ENCODE results near the gene GATAD2B. TPM values are rescaled to one million over a fixed set of nuclear protein-coding genes. Genes with fewer than 3 reads are reported as not detected.
"Not testable (repeated sequence)": the region's sequence is repeated elsewhere in the genome, so short reads cannot be mapped to it uniquely, and the experiment has no call there.

The GATAD2B gene
- polyA plus RNA-seq, 4 donors: 27.2 to 31.5 (median 28.9) TPM

GRCh38 chr1:153769221-153769620 lies 153.6 kb downstream of the GATAD2B start:
- DNase-seq (ENCODE audit: low read depth in 4 of 4, low spot score in 3 of 4): no peak

- DNase-seq (ENCODE audit: low read depth in 4 of 4, low spot score in 3 of 4): no peak
Observed at GRCh38 chr1:153768316-153769181, 154.2 kb downstream of the GATAD2B start.

GRCh38 chr1:153767519-153767918 lies 155.3 kb downstream of the GATAD2B start:
- no peak for DNase-seq (ENCODE audit: low read depth in 4 of 4, low spot score in 3 of 4)

- DNase-seq (ENCODE audit: low read depth in 4 of 4, low spot score in 3 of 4): not testable (repeated sequence)
Observed at GRCh38 chr1:153766663-153767062, 156.1 kb downstream of the GATAD2B start.

- DNase-seq (ENCODE audit: low read depth in 4 of 4, low spot score in 3 of 4): no peak
Observed at GRCh38 chr1:153764310-153764709, 158.5 kb downstream of the GATAD2B start.

GRCh38 chr1:153763365-153764225 lies 159.2 kb downstream of the GATAD2B start:
- DNase-seq (ENCODE audit: low read depth in 4 of 4, low spot score in 3 of 4): no peak

GRCh38 chr1:153760440-153760839 lies 162.3 kb downstream of the GATAD2B start:
- DNase-seq (ENCODE audit: low read depth in 4 of 4, low spot score in 3 of 4): no peak

Other genes starting within 250 kb of the GATAD2B start
- 10 to 100 TPM; 36.2 to 74.9 (median 63.8) TPM for gene NPR1, start 244.3 kb downstream of the GATAD2B start, polyA plus RNA-seq (ENCODE audit: insufficient read length in 4 of 4)
- 100 to 1,000 TPM in 2 of 4 donors, 10 to 100 TPM in 2; 71.4 to 144 (median 105) TPM for gene INTS3, start 194.9 kb downstream of the GATAD2B start, polyA plus RNA-seq (ENCODE audit: insufficient read length in 4 of 4)
- gene SLC27A3, start 147.6 kb downstream of the GATAD2B start, polyA plus RNA-seq (ENCODE audit: insufficient read length in 4 of 4): 10 to 100 TPM; 31.8 to 50.5 (median 41.7) TPM
- gene DENND4B, start 23.7 kb upstream of the GATAD2B start, polyA plus RNA-seq (ENCODE audit: insufficient read length in 4 of 4): 10 to 100 TPM; 26.0 to 57.5 (median 34.1) TPM
- 10 to 100 TPM; 33.9 to 58.7 (median 43.8) TPM for gene CRTC2, start 35.6 kb upstream of the GATAD2B start, polyA plus RNA-seq (ENCODE audit: insufficient read length in 4 of 4)
- gene SLC39A1, start 40.6 kb upstream of the GATAD2B start, polyA plus RNA-seq (ENCODE audit: insufficient read length in 4 of 4): 10 to 100 TPM; 70.6 to 84.1 (median 82.7) TPM
- 10 to 100 TPM; 22.4 to 44.2 (median 35.9) TPM for gene CREB3L4, start 44.9 kb upstream of the GATAD2B start, polyA plus RNA-seq (ENCODE audit: insufficient read length in 4 of 4)
- 100 to 1,000 TPM; 104 to 111 (median 108) TPM for gene JTB, start 54.7 kb upstream of the GATAD2B start, polyA plus RNA-seq (ENCODE audit: insufficient read length in 4 of 4)
- gene RAB13, start 63.4 kb upstream of the GATAD2B start, polyA plus RNA-seq (ENCODE audit: insufficient read length in 4 of 4): 100 to 1,000 TPM; 117 to 170 (median 163) TPM
- gene RPS27, start 67.8 kb upstream of the GATAD2B start, polyA plus RNA-seq (ENCODE audit: insufficient read length in 4 of 4): 1,000 to 10,000 TPM; 2,736 to 3,137 (median 2,908) TPM
- under 1 TPM; 0.06 to 0.14 (median 0.09) TPM for gene NUP210L, start 232.1 kb upstream of the GATAD2B start, polyA plus RNA-seq (ENCODE audit: insufficient read length in 4 of 4)